Activated effector memory CD4-positive, alpha-beta T cell treated with anti-CD3 and anti-CD28 coated beads, Interleukin-2, amount 50 U/mL, for 16 hours (primary cell): Measurements from ENCODE around the gene THSD7B.
"Not testable (repeated sequence)": the region's sequence is repeated elsewhere in the genome, so short reads cannot be mapped to it uniquely, and the experiment has no call there.

ENCODE experiments used
- DNase-seq: peaks from one replicate; pipeline ENCODE4 v3.0.0-alpha.2; 2020

The THSD7B gene, protein sequence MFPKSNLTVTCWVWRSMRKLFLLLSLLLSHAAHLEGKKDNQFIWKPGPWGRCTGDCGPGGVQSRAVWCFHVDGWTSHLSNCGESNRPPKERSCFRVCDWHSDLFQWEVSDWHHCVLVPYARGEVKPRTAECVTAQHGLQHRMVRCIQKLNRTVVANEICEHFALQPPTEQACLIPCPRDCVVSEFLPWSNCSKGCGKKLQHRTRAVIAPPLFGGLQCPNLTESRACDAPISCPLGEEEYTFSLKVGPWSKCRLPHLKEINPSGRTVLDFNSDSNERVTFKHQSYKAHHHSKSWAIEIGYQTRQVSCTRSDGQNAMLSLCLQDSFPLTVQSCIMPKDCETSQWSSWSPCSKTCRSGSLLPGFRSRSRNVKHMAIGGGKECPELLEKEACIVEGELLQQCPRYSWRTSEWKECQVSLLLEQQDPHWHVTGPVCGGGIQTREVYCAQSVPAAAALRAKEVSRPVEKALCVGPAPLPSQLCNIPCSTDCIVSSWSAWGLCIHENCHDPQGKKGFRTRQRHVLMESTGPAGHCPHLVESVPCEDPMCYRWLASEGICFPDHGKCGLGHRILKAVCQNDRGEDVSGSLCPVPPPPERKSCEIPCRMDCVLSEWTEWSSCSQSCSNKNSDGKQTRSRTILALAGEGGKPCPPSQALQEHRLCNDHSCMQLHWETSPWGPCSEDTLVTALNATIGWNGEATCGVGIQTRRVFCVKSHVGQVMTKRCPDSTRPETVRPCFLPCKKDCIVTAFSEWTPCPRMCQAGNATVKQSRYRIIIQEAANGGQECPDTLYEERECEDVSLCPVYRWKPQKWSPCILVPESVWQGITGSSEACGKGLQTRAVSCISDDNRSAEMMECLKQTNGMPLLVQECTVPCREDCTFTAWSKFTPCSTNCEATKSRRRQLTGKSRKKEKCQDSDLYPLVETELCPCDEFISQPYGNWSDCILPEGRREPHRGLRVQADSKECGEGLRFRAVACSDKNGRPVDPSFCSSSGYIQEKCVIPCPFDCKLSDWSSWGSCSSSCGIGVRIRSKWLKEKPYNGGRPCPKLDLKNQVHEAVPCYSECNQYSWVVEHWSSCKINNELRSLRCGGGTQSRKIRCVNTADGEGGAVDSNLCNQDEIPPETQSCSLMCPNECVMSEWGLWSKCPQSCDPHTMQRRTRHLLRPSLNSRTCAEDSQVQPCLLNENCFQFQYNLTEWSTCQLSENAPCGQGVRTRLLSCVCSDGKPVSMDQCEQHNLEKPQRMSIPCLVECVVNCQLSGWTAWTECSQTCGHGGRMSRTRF (N-terminal part only)

DNA sequence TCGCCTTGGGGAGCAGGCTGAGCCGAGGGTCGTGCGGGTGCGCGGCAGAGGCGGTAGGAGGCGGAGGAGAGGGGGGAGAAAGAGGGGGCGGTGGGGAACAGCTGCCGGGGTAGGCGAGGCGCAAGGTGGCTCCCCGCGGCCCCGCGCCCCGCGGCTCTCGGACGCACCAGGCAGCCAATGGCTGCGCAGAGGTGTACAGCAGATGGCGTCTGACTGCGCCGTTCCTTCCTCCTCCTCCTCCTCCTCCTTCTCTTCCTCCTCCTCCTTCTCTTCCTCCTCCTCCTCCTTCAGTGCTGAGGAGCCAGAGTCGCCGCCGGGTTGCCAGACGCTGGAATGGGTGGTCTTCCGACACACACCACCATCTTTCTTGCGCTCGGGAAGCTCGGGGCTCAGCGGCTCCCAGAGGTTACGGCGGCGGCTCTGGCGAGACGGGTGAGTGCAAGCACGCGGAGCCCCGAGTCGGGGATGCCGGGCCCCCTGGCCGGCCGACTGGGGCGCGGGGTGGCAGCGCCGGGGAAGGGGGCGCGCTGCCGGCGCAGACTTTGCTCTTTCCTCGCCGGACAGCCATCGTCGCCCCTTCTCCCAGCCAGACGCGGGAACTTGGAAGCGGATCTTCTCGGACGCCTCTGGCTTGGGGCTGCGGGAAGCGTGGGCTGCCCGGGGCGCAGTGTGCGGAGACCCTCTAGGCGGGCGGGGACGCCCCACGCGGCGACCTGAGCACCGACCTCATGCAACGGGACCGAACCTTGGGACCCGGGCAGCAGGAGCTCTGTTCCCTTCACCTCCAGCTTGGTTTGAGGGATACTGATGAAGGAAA, at the start of gene THSD7B:
Gene THSD7B (plus strand): TSS at position 290 of the 817 bp plus-strand sequence. CDS start 116,634 bp downstream, outside the sequence.
- DNase-seq, result no peak

DNA sequence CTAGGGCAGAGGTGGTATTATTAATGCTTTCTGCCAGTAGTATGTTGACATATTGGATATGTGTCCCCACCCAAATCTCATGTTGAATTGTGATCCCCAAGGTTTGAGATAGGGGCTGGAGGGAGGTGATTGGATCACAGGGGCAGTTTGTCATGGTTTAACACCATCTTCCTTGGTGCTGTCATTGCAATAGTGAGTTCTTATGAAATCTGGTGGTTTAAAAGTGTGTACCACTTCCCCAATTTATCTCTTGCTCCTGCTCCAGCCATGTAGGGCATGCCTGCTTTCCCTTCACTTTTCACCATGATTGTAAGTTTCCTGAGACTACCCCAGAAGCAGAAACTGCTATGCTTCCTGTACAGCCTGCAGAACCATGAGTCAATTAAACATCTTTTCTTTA, 47.1 kb upstream of the THSD7B start:
- no peak for DNase-seq

DNA sequence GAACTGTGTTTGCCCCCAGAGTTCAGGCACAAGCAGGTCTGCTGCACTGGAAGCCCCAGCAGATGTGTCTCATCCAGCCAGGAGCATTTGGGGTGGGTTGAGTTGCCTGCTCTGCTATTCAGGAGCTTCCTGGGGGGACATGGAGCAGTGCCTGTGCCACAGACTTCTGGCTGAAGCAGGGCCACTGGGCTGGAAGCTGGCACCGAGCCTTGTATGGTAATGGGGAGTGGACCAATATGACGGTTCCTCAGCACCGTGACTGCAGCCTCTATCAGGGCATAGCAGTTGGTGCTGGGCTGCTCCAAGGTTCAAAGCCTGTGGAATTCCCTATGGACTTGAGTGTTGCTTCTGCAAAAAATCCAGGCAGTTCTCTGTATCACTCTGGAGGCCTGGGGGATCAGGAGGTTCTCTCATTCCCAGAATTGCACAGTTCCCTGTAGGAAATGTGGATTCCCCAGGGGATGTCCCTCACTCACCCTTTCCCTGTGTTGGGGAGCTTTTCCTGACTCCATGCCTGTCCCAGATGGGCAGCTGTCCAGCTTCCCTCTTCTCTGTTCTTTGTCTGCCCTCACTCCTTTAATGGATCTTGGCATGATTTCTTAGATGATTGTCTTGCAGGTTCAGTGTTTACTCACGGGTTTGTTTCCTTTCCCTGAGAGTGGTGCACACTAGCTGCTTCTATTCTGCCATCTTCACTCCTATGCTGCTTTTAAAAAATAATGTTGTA, 37.2 kb upstream of the THSD7B start:
- DNase-seq, result no peak

DNA sequence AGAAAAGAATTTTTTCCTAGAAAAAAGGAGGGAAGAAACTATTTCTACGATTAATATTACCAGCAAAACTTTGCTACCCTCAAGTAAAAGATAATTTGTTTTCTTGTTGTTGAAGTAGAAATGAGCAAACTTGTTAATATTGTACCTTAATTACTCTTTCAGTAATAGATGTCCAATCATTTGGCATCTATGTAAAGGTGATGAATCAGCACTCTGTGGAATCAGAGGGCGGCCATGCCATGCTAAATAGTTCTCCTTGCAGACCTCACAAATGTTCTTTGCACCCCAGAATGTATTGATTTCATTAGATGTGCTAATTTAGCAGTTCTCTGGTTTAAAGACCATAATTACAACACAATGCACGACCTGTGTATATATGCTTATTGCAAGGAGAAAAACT, 29.1 kb upstream of the THSD7B start:
- no peak for DNase-seq

DNA sequence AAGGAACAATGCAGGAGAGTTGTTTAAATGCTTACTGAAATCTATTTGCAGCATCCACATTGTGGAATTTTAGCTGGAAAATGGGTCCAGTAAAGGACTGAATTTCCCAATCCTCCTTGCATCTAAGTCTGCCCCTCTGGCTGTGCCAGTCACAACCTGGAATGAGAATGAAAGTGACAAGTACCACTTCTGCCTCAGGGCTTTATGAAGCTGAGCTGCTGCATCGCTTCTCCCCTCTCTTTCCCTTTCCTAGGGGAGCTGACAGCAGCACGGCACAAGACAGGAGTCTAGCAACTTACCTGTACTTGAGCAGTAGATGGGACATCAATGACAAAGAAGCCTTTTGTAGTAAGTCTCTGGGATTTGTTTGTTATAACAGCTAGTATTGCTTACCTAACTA, 27.3 kb upstream of the THSD7B start:
- no peak for DNase-seq

DNA sequence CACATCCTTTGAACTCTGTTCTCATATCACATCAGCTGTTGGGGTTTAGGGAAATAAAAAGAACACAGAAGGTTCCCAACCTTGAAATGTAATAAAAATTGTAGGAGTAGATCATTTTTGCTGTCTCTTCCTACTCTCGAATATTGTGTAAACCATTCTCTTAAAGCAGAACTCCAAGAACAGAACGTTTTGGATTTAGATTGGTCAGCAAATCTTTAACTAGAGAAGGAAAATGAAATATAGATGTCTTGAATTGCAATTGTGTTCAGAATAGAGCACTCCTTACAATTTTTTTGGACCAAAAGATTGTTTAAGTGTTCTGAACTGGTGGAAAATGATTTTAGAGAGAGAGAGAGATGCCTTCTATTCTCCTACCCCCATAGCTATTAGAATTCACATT, 23.9 kb upstream of the THSD7B start:
- DNase-seq, result no peak

DNA sequence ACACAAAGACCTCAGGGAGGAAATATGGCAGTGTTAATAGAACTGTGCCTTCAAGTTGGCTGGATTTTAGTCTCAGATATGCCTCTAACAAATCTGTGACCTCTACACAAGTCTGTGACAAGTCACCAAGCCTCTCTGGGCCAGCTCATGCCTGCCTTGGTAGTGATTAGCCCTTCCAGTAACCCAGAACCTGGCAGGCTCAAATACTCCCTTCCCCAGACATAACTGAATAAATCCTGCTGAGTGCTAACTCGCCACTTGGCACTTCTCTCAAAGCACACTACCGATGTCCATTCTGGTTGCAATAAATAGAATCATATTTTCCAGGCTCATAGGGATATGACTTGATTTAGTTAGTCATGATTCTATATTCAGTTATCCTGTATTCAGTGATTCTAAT, 15.3 kb upstream of the THSD7B start:
- no peak for DNase-seq

DNA sequence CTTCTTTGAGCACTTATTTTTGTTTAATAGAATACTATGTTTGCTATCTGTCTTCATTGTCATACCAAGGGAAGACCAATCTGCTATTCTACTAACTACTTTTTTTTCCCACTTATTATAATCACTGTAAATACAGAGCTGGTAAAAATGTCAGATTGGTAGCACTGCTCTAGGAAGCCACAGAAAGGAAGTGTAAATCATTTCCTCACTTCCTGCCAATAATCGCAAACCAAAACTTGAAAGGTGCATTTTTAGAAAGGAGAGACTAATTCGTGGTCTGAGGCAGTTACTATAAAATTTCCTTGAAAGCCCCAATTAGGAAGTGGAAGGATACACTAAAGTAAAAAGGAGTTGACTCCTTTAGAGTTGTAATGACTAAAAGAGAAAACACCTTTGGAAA, 13.9 kb upstream of the THSD7B start:
- no peak for DNase-seq

DNA sequence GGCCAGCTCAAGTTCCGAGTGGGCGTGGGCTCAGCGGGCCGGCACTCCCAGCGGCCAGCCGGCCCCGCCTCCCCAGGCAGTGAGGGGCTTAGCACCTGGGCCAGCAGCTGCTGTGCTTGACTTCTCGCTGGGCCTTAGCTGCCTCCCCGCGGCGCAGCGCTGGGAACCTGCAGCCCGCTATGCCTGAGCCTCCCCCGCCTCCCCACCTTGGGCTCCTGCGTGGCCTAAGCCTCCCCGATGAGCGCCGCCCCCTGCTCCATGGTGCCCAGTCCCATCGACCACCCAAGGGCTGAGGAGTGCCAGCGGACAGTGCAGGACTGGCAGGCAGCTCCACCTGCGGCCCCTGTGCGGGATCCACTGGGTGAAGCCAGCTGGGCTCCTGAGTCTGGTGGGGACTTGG, 6.8 kb upstream of the THSD7B start:
- DNase-seq, result not testable (repeated sequence)

DNA sequence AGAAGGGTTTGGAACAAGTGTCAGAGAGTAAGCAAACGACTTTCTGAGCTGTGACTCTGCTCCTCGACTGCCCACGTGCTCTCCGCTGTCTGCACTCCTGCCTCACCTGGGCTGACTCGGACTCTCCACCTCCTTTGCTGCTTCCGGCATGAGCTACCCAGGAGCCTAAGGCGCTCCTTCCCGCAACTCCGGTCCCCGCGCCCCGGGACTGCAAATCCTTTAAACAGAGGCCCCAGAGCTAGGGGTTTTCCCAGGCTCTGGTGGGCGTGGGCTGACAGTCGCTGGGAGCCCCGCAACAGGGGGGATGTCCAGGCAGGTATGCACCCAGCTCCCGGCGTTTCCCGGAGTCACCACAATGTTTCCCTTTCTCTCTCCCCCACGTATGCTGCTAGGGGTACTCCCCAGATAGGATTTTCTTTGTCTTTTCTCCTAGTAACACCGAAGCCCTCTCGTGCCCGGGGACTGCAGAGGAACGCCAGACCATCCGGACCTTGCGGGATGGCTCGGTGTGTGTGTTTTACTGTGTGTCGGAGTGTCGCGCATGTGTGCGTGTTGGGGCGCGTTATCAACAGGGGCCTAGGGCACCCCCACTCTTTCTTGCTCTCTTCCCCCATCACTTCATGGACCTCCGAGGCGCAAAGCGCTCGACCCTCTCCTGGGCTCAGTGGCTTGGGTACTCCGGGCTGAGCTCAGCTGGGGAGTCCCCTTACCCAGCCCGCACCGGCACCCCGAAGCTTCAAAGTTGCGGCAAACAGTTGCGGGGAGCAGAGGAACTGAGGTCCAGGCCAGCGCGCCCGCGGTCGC, 691 bp upstream of the THSD7B start:
- no peak for DNase-seq

DNA sequence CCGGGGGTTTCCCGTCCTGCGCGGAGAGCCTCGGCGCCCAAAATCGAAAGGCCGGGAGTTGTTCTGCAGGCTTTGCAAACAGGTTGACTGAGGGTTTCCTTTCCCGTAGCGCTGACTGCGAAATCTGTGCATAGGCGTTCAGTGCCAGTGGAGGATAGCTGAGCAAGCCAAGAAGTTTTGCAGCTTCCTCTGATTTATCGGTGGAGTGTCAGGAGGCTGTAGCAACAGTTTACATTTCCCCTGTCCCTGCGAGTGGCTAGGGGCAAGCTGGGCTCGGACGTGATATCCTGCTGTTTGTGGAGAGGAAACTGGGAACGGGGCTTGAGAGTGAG, 694 bp downstream of the THSD7B start:
- DNase-seq, result no peak

DNA sequence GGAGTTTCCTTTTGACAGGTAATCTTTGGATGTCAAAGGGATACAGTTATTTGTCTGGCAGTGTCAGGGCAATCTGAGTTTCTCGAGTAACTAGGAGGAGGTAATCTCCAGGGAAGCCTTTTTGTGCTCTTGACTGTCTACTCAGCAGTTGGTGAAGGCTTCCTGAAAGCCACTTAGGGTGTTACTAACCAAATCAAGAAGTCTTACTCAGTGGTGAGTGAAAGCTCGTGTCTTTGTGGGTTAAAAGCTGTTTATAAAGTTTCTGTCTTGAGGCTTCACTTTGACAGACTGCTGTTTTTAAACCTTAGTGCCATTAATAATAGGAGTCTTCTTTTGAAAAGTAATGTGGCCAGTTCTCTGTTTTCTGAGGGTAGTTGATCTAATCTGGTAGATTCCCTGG, 1.7 kb downstream of the THSD7B start:
- no peak for DNase-seq

DNA sequence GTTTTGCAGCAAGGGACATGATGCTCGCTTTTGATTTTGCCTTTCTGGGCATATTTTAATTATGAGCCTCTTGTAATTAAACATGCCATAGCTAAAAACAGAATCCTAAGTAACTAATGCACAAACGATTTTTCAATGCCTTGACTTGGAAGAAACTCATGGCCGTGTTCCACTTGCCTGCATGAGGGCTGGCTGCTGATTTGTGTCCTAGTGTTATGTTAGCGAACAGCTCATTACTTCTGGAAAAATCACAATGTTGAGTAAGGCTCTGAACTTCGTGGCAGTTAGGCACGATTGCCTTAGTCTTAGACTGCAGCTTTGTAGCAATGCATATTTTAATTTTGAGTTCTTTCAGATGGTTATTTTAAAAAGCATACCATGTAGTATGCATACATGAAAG, 4.5 kb downstream of the THSD7B start:
- DNase-seq, result no peak

DNA sequence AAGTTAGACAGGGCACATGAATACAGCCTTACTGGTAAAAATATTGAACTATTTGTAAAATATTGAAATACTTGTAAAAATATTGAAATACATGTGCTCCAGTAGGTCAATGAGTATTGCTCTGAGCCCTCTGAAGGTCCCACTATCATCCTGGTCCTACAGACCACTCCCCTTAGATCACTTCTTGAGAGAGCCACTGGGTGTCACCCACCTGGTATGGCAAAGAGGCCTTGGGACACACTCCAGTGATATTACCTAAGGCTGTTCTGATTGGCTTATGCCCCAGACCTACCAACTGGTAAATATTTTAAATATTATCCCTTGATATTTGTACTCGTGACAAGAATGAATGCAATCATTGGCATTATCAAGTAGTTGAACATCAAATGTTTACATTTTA, 5.0 kb downstream of the THSD7B start:
- DNase-seq, result no peak

DNA sequence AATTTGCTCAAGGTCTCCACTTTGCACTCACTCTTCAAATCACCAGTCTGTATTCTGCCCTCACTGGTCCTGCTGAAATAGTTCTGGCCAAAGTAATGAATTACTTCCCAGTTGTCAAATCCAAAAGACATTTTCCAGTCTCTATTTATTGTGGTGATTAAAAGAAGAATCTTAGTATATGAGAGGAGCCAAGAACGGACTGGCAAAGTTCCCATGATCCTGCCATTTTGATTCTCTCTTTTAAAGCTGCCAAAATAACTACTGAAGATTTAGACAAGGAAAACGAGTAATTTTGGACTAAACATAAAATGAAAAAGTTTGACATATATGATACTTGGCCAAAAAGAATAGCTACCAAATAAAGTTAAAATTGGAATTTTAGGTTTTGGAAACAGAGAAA, 12.0 kb downstream of the THSD7B start:
- no peak for DNase-seq

DNA sequence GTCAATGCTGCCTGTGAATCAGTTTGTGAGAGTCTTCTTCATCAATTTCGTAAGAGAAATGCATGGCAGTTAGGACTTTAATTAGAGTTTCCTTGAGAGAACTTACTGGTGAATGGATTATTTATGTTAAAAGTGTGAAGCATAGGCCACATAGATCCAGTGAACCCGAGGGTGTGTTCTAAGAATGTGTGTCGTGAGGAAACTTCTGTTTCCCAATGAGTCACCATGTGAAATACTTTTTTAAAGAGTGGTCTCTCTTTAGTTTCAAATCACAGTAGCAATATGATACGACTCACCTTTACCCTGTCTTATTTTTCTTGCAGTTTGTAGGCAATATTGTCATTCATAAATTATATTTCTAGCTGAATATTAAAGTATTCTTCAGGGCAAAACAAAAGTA, 18.5 kb downstream of the THSD7B start:
- no peak for DNase-seq

DNA sequence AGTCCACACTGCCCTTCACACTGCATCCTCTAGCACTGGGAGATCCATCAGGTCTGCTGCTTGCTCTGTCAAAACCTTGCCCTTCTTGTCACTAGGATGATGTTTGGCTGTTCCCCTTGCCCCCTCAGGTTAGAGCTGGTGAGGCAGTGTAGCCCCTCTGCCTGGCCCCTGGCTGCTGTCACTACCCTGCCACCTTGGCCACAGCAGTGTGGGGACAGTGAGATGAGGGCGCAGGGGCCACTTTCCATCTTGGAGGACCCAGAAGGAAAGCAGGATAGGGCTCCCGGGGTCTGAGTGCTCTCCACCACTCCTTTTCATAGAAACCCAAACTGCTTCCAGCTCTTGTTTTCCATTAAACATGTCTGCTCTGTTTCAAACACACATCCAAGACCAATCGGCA, 19.9 kb downstream of the THSD7B start:
- no peak for DNase-seq

DNA sequence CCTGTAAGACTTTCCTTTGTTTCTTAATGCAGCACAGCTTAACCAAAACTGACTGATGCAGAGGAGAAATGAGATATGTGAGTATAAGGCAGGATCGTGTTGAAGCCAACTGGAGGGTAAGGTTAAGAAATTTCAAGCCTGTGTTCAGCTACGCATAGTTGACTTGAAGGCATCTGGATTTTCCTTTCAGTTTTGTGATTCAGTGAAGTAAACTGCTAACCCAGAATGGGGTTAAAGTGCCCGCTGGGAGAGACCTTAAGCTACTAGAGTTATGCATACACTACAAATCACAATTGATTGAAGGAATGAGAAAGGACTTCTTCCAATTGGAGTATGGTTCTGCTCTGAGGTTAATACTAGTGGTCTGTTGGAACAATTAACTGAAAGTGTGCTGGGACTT, 22.6 kb downstream of the THSD7B start:
- DNase-seq, result no peak

DNA sequence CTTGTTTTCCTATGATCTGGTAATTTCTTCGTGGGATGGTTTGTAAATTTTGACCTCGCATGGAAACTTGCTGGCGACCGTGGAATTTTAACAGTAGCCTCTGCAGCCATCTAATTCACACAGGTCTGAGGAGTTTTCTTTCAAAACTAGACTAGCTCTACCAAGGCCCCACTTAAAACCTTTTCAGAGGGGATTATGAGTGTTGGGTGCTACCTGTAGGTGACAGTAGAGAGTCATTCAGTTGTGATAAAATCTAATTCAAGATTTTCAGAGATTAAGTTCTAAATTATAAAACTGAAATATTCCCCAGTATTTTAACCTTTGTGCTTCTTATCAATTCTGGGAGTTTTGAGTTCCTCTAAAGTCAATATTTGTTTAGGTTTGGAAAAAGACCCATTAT, 31.0 kb downstream of the THSD7B start:
- DNase-seq, result no peak

DNA sequence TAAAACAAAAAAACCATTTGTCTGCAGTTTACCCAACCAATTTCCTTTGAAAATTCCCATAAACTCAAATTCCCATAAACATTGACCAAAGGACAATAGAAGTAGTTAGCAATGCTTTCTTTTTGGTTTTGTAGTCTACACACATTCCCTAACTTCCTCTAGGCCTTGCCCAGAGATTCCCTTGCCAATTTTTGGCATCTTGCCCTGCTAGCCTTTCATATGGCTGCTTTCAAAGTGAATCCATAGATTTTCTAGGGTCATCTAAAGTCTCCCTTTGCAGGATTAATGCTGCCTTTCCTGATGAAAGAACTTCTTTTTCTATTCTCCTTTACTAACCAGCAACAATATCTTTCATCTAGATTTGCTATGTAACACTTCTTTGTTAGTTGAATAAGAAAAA, 33.4 kb downstream of the THSD7B start:
- no peak for DNase-seq

DNA sequence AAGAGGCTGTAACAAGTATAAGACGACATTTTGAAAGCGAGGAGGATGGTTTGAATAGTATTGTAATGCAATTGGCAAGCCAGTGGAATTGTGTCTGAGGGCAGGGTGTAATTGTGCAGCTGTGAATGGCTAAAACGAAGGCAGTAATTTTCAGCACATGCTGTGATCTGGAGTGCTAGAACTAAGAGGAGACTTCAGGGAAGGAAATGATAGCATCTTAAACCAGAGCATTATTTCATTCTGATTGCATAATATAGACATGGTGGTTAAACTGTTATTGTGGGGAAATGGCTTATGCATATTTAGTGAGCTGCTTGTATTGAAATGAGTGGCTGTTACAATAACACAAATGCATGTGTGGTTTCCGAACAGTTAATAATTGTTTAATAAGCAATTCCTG, 36.3 kb downstream of the THSD7B start:
- no peak for DNase-seq
